Skeletal muscle cell (primary cell): ENCODE measurements around the gene COL9A1.

Experiments
- DNase-seq: peaks from one replicate; pipeline ENCODE4 v3.0.0-alpha.2; 2010; ENCODE audit warnings: low read depth
- H3K4me3 ChIP-seq: 2 replicates; pipeline ENCODE4 v1.5.1; 2011; ENCODE audit warnings: low read depth, mild to moderate bottlenecking, control low read depth, low read length, moderate library complexity

The COL9A1 gene

GRCh38 chr6:70183538-70183937 is 119.3 kb downstream of the COL9A1 start:
- H3K4me3 ChIP-seq = no peak overlapping the region
- no peak for DNase-seq

GRCh38 chr6:70180901-70181599 is 121.8 kb downstream of the COL9A1 start:
- no peak overlapping the region for H3K4me3 ChIP-seq
- peak; percentile 30 for DNase-seq

- no peak overlapping the region for H3K4me3 ChIP-seq
- peak; percentile 31 for DNase-seq
These were observed 122.5 kb downstream of the COL9A1 start for GRCh38 chr6:70180183-70180900.

GRCh38 chr6:70176842-70177550 is 125.9 kb downstream of the COL9A1 start:
- H3K4me3 ChIP-seq = no peak overlapping the region
- DNase-seq = no peak

- no peak overlapping the region for H3K4me3 ChIP-seq
- no peak for DNase-seq
These were observed 127.1 kb downstream of the COL9A1 start for GRCh38 chr6:70175770-70176169.

GRCh38 chr6:70172252-70172651 is 130.6 kb downstream of the COL9A1 start:
- DNase-seq = no peak
- no peak overlapping the region for H3K4me3 ChIP-seq

- DNase-seq = peak; percentile 39
- no peak overlapping the region for H3K4me3 ChIP-seq
These were observed 131.6 kb downstream of the COL9A1 start for GRCh38 chr6:70171236-70171635.

GRCh38 chr6:70168681-70169377 is 134.1 kb downstream of the COL9A1 start:
- no peak for DNase-seq
- H3K4me3 ChIP-seq = no peak overlapping the region
